Type B pancreatic cell (in vitro differentiated cells): ENCODE results near the gene CNTN3. TPM values are rescaled to one million over a fixed set of nuclear protein-coding genes. Genes with fewer than 3 reads are reported as not detected.

ENCODE experiments used
- DNase-seq: peaks from one replicate; pipeline ENCODE4 v3.0.0; 2021; ENCODE audit warnings: mixed read lengths; ENCODE audit not compliant: unreplicated experiment; ENCODE audit errors: extremely low spot score
- H3K27ac Mint-ChIP-seq: 2 replicates; pipeline ENCODE4 v1.8.0; 2021; ENCODE audit warnings: mild to moderate bottlenecking, mixed read lengths
- H3K27me3 Mint-ChIP-seq: 2 replicates; pipeline ENCODE4 v1.8.0; 2021; ENCODE audit warnings: mixed read lengths
- H3K36me3 Mint-ChIP-seq: 2 replicates; pipeline ENCODE4 v1.8.0; 2021; ENCODE audit warnings: mixed read lengths
- H3K4me1 Mint-ChIP-seq: one replicate; pipeline ENCODE4 v1.8.0; 2021; ENCODE audit warnings: mixed read lengths; ENCODE audit not compliant: unreplicated experiment
- H3K4me3 Mint-ChIP-seq: 2 replicates; pipeline ENCODE4 v1.8.0; 2021; ENCODE audit warnings: mild to moderate bottlenecking, mixed read lengths
- H3K9me3 Mint-ChIP-seq: 2 replicates; pipeline ENCODE4 v1.8.0; 2021; ENCODE audit warnings: mixed read lengths
- CTCF ChIP-seq: fragments of 200-600 bp; sonication (generic); conservative IDR thresholded peaks from 2 replicates; pipeline ENCODE4 v1.5.0; 2021; ENCODE audit warnings: antibody characterized with exemption, mild to moderate bottlenecking
- long read RNA-seq: library from polyadenylated mRNA; unstranded; transcript quantifications from one replicate; pipeline ENCODE4 v2.0.0, GENCODE V29; 2020
- total RNA-seq: library from RNA; stranded (reverse); gene quantifications from 2 replicates; pipeline ENCODE4 v1.2.1, GENCODE V29; 2021; ENCODE audit warnings: low replicate concordance

CNTN3 gene
- total RNA-seq: 1.1 and 7.7 TPM in 2 replicates
- long read RNA-seq: 0 reads

GRCh38 chr3:74614107-74614967 lies at the start of gene CNTN3:
TSS of gene CNTN3 (minus strand) at chr3:74614659. CDS start at chr3:74521112, 93,547 bp downstream.
- Mint-ChIP-seq H3K4me1 (peaks cover 4% of the 10 kb centered on the region), H3K36me3 (no peaks in the 10 kb centered on the region), H3K27me3 (peaks cover 82% of the 10 kb centered on the region), H3K9me3 (no peaks in the 10 kb centered on the region), H3K4me3 (peak within 1 kb of the TSS; percentile 80), H3K27ac (no peak within 1 kb of the TSS)
- DNase-seq: peak; percentile 71
- no peak for TF ChIP-seq CTCF

- Mint-ChIP-seq H3K27me3 (no peaks in the 10 kb centered on the region), H3K9me3 (peaks cover 4% of the 10 kb centered on the region), H3K27ac (no peak overlapping the region), H3K36me3 (no peaks in the 10 kb centered on the region), H3K4me1 (no peaks in the 10 kb centered on the region), H3K4me3 (no peak overlapping the region)
- TF ChIP-seq CTCF: no peak
- no peak for DNase-seq
Observed at GRCh38 chr3:74663178-74663577, 48.7 kb upstream of the CNTN3 start.

GRCh38 chr3:74661672-74662071 lies 47.2 kb upstream of the CNTN3 start:
- Mint-ChIP-seq H3K4me3 (no peak overlapping the region), H3K27ac (no peak overlapping the region), H3K9me3 (no peaks in the 10 kb centered on the region), H3K4me1 (no peaks in the 10 kb centered on the region), H3K36me3 (no peaks in the 10 kb centered on the region), H3K27me3 (no peaks in the 10 kb centered on the region)
- no peak for TF ChIP-seq CTCF
- no peak for DNase-seq

- no peak for TF ChIP-seq CTCF
- DNase-seq: no peak
- no peaks in the 10 kb centered on the region for H3K36me3 Mint-ChIP-seq
- no peaks in the 10 kb centered on the region for H3K27me3 Mint-ChIP-seq
- H3K4me3 Mint-ChIP-seq: no peak overlapping the region
- no peaks in the 10 kb centered on the region for H3K9me3 Mint-ChIP-seq
- no peak overlapping the region for H3K27ac Mint-ChIP-seq
- no peaks in the 10 kb centered on the region for H3K4me1 Mint-ChIP-seq
Observed at GRCh38 chr3:74651885-74652284, 37.4 kb upstream of the CNTN3 start.

GRCh38 chr3:74651292-74651691 lies 36.8 kb upstream of the CNTN3 start:
- Mint-ChIP-seq H3K9me3 (no peaks in the 10 kb centered on the region), H3K27me3 (no peaks in the 10 kb centered on the region), H3K27ac (no peak overlapping the region), H3K4me1 (no peaks in the 10 kb centered on the region), H3K4me3 (no peak overlapping the region), H3K36me3 (no peaks in the 10 kb centered on the region)
- no peak for TF ChIP-seq CTCF
- no peak for DNase-seq
